ENCODE results near the gene VKORC1L1.
"Not testable (repeated sequence)": the region's sequence is repeated elsewhere in the genome, so short reads cannot be mapped to it uniquely, and the experiment has no call there.

The VKORC1L1 gene

DNA sequence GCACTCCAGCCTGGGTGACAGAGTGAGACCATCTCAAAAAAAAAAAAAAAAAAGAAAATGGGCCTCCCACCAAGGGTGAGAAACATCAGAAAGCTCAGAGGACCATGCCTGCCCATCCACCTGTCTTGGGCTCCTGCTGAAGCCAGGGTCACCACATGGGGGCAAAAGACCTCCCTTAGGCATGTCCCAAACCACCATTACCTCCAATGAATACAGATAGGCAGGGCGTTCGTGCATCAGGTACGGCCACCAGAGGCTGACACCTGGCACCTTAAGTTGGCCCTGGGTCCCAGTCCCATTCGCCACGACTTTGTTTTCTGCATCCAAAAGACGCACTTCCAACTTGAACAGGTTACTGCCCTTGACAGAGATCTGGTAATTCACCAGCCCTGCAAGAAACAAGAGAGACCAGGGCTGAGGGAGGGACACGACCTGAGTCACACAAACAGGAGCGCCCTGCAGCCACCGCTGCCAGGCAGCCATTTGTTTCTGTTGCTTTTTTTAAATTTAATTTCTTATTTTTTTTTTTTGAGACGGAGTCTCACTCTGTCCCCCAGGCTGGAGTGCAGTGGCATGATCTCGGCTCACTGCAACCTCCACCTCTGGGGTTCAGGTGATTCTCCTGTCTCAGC lies 103.1 kb downstream of the VKORC1L1 start:
- in situ Hi-C loops (cut with MboI; ENCODE audit: low sequenced_read_pairs): no loop called here

DNA sequence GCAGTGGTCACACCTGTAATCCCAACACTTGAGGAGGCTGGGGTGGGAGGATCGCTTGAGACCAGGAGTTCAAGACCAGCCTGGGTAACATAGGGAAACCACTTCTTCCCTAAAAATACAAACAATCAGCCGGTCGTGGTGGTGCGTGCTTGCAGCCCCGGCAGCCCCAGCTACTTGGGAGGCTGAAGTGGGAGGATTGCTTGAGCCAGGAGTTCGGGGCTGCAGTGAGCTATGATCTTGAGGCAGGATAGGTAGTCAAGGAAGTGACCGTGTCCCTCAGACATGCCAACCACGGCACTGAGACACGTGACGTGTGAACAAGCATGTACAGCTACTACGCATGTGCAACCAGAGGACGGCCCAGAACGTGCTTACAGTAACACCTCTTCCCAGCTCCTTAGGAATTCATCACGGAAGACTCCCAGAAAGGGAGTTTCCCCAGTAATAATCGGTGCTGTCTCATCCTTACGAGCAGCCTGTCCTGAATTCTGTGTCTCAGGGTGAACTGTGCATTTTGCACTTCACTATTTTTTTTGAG lies 103.9 kb downstream of the VKORC1L1 start:
- in situ Hi-C loops (cut with MboI; ENCODE audit: low sequenced_read_pairs): no loop called here

DNA sequence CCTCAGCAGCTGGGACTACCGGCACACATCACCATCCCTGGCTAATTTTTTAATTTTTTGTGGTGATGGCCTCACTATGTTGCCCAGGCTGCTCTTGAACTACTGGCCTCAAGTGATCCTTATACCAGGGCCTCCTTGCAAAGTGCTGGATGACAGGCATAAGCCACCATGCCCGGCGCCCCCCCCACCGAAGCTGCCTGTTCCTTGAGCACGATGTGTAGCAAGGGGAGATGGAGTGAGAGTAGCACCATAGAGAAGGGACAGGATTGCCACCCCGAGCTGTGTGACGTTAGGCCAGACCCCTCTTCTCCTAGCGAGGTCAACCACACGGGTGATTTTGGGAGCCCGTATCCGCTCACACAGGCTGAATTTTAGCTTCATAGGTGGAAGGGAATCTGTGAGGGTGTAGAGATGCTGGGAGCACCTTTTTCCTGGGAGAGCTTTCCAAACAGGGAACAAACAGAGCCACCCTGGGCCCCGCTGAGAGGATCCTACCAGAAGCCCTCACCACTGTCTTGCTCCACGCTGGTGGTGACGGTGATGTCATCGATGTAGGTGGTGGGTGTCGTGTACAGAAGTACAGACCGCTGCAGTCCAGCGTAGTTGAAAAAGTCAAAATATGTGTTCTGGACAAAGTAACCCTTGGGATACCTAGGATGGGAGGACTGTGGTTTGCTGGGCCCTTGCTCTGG lies 106.2 kb downstream of the VKORC1L1 start:
- in situ Hi-C loops (cut with MboI; ENCODE audit: low sequenced_read_pairs): no loop called here

DNA sequence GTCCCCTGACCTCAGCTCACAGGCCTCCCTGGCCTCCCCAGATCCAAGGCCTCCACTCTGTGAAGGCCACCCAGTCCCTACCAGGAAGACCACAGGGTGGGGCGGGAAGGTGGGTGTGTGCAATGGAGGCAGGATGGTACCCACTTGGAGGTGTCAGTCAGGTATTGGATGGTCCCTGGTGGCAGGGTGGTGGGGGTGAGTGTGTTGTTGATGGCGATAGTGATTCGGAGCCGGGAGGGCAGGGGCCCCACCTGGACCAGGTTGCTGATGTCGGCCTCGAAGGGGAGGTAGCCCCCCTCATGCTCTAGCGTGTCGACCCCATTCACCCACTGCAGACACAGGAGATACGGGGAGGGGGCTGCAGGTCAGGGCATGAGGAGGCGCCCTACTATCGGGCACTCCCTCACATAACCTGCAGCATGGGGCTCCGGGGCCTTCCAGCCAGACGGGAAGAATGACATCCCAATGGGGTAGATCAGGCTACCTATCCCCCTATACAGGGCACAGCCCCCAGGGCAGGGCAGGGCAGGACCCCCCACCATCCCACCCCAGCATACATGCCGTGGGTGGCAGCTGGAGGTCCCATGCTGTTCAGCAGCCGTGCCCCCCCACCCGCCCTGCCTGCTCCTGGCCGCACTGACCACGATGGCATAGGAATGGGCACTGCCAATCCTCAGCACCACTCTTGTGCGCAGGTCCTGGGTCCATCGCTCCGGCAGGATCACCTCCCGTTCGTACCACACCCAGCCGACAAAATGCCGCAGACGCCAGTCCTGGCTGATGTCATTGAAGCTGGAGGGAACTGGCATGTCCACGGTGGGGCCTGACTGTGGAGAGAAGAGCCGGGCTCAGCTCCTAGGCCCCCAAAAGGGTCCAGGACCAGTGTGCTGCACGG lies 107.0 kb downstream of the VKORC1L1 start:
- in situ Hi-C loops (cut with MboI; ENCODE audit: low sequenced_read_pairs): no loop called here

DNA sequence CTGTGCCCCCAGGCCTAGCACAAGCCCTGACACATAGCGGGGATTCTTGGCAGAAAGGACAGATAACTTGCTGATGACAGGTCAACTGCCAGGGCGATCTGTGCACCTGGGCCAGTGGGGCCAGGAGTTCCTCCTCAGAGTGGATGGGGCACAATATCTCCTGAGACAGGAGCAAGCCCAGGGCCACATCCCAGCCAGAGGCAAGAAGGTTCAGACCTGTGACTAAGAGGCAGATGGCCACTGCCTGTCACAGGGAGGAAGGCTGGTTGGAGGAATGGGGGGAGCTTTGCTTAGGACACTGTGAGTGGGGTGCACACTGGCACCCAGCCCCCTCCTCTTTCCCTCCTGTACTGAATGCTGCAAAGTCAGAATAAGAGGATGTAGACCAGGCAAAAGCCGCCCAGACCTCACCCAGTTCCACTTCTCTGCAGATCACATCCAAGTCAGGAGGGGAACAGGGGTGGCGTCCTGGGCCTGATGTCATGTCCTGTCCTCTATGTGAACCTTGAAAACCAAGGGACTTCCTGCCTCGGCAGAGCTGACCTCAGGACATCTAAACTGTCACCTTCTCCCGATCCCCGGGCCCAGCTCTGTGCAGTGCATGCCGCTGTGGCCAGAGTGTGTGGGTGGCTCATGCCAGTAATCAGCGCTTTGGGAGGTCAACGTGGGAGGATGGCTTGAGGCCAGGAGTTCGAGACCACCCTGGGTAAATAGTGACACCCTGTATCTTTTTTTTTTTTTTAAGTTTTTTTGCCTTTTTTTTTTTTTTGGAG lies 107.8 kb downstream of the VKORC1L1 start:
- in situ Hi-C loops (cut with MboI; ENCODE audit: low sequenced_read_pairs): no loop called here

DNA sequence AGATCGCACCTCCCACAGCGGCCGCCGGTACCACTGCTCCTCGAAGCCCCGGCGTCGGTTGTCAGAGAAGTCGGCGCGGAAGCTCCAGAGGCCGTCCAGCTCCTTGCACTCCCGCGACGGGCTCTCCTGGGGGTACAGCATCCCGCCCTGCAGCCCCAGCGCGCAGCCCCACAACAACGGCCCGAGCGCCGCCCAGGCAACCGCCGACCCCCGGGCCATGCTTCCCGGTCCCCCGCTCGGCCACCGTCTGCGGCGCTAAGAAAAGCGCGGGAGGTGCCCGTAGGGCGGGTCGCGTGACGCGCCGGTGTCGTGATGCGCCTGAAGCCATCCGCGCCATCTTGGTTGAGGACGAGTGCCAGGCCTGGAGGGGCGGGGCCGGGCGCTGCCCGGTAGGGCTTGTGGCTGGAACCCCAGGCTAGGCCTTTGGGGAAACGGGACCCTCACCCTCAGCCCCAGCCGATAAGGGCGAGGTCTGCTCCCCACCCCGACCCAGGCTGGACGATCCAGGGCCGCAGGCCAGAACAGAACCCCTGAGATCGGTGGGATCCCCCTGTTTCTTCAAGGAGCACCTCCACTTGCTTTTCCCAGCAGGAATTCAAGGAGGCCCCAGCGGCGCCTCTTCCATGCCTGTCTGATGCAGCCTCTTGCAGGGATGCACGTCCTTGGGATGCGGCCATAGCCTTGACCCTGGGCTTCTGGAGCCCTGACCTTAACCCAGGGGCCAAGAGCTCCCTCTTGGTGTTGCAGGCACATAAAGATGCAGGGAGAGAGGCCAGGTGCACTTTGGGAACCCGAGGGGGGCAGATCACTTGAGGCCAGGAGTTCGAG lies 109.3 kb downstream of the VKORC1L1 start, which contains the start of gene GUSB:
GUSB (minus strand) TSS at position 249 of the 828 bp plus-strand sequence; CDS start at position 219, 30 bp downstream.
- in situ Hi-C loops (cut with MboI; ENCODE audit: low sequenced_read_pairs): no loop called here

DNA sequence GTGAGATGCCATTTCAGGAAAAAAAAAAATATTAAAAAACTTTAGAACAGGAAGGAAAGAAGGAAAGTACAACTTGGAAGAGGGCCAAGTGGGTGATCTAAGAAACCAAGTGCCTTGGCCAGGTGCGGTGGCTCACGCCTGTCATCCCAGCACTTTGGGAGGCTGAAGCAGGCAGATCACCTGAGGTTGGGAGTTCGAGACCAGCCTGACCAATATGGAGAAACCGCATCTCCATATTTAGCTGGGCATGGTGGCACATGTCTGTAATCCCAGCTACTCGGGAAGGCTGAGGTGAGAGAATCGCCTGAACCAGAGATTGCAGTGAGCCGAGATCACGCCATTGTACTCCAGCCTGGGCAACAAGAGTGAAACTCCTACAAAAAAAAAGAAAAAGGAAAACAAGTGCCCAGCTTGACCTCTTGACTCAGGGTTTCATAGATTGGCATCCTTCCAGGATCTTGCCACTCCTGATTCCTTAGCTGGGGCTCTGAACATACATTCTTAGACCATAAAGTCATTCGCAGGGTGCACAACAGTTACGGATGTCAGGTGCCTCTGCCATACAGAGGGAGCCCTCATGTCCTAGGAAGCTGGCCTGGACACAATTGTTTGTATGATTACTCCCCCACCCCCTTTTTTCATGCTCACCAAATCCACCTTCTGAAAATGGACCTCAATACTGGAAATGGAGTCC lies 111.2 kb downstream of the VKORC1L1 start:
- in situ Hi-C loops (cut with MboI; ENCODE audit: low sequenced_read_pairs): no loop called here

DNA sequence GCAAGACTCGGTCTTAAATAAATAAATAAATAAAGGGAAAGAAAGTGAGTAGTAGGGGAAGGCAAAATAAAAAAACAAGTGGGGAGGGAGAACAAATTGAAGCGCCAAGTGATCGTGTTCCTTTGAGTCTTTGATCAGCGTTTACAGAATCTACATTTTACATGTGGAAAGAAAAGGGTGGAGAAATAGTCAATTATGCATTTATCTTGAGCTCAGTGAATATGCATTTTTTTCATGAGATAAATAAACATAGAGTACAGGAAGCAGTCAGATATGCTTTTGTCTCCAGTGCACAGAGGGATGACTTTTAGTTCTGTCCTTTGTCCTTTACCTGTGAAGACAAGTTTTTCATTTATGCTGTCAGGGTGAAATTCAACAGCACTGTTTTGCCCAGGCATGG lies 115.2 kb downstream of the VKORC1L1 start:
- in situ Hi-C loops (cut with MboI; ENCODE audit: low sequenced_read_pairs): no loop called here

DNA sequence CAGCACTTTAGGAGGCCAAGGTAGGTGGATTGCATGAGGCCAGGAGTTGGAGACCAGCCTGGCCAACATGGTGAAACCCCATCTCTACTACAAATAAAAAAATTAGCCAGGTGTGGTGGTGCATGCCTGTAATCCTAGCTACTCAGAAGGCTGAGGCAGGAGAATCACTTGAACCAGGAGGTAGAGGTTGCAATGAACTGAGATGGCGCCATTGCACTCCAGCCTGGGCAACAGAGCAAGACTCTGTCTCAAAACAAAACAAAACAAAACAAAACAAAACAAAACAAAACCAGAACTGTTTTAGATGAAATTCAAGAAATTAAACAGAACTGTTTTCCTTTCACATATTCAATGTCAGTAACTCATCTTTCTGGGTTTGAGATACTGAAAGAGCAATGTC lies 115.6 kb downstream of the VKORC1L1 start:
- in situ Hi-C loops (cut with MboI; ENCODE audit: low sequenced_read_pairs): not testable (repeated sequence)

DNA sequence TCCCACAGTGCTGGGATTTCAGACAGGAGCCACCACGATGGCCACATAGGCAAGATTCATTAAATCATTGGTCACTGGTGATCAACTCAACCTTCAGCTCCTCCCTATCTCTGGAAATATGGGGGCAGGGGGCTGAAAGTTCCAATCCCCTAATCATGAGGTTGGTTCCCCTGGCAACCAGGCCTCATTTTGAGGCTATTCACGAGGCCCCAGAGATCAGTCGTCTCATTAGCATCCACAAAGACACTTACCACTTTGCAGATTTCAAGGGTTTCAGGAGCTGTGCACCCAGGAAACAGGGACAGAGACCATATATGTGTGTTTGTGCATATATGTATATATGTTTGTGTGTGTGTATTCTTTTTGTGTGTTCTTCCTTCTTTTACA lies 116.8 kb downstream of the VKORC1L1 start:
- in situ Hi-C loops (cut with MboI; ENCODE audit: low sequenced_read_pairs): no loop called here

DNA sequence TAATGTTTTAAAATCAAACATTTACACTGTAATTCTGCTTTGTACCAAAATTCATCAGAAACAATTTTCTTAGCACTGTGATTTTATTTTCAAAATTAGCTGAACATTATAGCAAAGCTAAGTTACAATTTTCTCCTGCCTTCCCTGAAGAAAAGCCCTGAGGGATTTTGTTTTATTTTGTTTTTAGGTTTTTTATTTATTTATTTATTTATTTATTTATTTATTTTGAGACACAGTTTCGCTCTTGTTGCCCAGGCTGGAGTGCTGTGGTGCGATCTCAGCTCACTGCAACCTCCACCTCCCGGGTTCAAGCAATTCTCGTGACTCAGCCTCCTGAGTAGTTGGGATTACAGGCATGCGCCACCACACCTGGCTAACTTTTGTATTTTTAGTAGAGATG lies 119.0 kb downstream of the VKORC1L1 start:
- in situ Hi-C loops (cut with MboI; ENCODE audit: low sequenced_read_pairs): not testable (repeated sequence)

DNA sequence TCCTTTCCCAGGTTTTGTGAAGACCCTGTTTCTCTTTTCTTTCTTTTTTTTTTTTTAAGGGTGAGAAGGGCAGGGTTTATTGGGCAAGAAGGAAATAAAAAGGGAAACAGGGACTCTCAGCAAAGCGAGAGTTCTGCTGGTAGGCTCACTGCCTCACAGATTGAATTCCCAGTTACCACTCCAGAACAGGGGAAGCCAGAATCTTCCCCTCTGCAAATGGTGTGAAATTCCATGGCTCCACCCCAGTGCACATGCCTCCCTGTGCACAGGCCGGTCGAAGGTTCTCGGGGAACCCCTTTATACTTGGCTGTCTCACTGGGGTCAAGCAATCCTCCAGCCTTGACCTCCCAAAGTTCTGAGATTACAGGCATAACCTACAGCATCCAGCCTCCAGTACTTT lies 119.7 kb downstream of the VKORC1L1 start:
- in situ Hi-C loops (cut with MboI; ENCODE audit: low sequenced_read_pairs): no loop called here

DNA sequence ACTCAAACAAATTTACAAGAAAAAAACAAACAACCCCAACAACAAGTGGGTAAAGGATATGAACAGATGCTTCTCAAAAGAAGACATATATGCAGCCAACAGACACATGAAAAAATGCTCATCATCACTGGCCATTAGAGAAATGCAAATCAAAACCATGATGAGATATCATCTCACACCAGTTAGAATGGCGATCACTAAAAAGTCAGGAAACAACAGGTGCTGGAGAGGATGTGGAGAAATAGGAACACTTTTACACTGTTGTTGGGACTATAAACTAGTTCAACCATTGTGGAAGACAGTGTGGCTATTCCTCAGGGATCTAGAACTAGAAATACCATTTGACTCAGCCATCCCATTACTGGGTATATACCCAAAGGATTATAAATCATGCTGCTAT lies 122.1 kb downstream of the VKORC1L1 start:
- in situ Hi-C loops (cut with MboI; ENCODE audit: low sequenced_read_pairs): not testable (repeated sequence)

DNA sequence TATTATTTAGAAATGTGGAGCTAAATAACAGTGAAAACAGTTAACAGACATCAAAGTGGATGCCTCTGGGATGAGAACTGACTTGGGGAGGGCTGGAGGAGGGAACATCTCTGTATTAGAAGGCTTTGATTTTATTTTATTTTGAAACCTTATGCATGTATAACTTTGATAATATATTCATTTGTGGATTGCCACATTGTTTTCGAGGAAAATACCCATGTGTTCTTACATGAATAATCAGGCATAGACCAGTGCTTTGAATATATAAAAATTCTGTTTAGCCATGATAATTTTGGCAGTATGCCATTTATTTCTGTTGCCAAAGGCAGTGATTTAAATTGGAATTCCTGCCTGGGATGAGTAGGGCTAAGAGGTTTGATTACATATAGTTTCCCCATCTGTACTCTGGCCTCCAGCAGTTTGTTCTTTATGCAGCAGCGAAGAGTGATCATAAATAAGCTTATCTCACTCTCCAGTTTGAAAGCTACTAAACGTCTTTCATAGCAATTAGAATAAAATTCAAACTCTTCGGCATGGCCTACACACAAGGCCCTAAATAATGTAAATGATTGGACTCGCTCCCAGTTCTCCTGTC lies 128.0 kb downstream of the VKORC1L1 start:
- in situ Hi-C loops (cut with MboI; ENCODE audit: low sequenced_read_pairs): not testable (repeated sequence)

DNA sequence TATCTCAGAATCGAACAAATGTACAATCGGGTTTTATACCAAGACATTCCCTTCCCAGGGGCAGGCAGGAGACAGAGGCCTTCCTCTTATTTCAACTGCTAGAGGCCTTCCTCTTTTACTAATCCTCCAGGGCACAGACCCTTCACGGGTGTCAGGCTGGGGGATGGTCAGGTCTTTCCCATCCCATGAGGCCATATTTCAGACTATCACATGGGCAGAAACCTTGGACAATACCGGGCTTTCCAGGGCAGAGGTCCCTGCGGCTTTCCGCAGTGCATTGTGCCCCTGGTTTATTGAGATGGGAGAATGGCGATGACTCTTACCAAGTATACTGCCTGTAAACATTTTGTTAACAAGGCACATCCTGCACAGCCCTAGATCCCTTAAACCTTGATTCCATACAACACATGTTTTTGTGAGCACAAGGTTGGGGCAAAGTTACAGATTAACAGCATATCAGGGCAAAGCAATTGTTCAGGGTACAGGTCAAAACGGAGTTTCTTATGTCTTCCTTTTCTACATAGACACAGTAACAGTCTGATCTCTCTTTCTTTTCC lies 132.3 kb downstream of the VKORC1L1 start:
- in situ Hi-C loops (cut with MboI; ENCODE audit: low sequenced_read_pairs): not testable (repeated sequence)

DNA sequence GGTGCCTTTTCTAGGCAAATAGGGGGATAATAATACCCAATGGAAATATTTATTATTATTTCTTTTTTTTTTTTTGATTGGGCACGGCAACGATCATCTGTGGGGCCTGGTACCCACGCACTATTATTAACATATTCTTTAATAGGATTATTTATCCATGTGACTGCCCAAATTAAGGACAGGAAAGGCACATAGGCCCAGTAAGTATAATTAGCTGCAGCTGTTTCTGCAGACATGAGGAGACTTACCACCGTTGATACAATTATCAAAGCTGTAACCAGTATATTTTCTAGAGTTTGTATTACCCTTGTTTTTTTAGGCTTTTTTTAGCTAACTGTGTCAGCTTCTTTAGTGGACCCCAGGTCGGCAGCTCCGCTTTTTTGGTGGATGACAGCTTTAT lies 134.4 kb downstream of the VKORC1L1 start:
- in situ Hi-C loops (cut with MboI; ENCODE audit: low sequenced_read_pairs): no loop called here

All from HL-60/S4 treated with phorbol 12-myristate 13-acetate at 8.2 ng/mL for 4 days and 3 days (cell line).